Measurements from ENCODE around the gene OR1S1. TPM values are rescaled to one million over a fixed set of nuclear protein-coding genes. Genes with fewer than 3 reads are reported as not detected.

Gene OR1S1
- total RNA-seq, 1 donor from 2014 or later, result not detected

Other genes with a start within 250 kb of the OR1S1 start
- not detected in 2 replicates for gene OR9Q1, start 188.8 kb upstream of the OR1S1 start, total RNA-seq
- not detected in 2 replicates for gene OR6Q1, start 181.8 kb upstream of the OR1S1 start, total RNA-seq
- not detected in 2 replicates for gene OR9I1, start 87.2 kb upstream of the OR1S1 start, total RNA-seq
- gene OR9Q2, start 23.6 kb upstream of the OR1S1 start, total RNA-seq, result not detected in 2 replicates
- gene OR1S2, start 8.6 kb upstream of the OR1S1 start, total RNA-seq, result not detected in 2 replicates
- not detected in 2 replicates for gene OR10Q1, start 16.2 kb downstream of the OR1S1 start, total RNA-seq
- gene OR10W1, start 55.5 kb downstream of the OR1S1 start, total RNA-seq, result not detected in 2 replicates
- gene OR5B17, start 146.3 kb downstream of the OR1S1 start, total RNA-seq, result not detected in 2 replicates
- gene OR5B3, start 194.2 kb downstream of the OR1S1 start, total RNA-seq, result not detected in 2 replicates
- gene OR5B2, start 215.4 kb downstream of the OR1S1 start, total RNA-seq, result not detected in 2 replicates
- gene OR5B12, start 229.5 kb downstream of the OR1S1 start, total RNA-seq, result not detected in 2 replicates